GM18526 (cell line): ENCODE measurements around the gene HLA-DPA1.

Experiments used
- POLR2A ChIP-seq: IDR thresholded peaks from 3 replicates; pipeline ENCODE4 v1.6.1; 2011; ENCODE audit not compliant: insufficient read length; ENCODE audit errors: extremely low read depth

The HLA-DPA1 gene

DNA sequence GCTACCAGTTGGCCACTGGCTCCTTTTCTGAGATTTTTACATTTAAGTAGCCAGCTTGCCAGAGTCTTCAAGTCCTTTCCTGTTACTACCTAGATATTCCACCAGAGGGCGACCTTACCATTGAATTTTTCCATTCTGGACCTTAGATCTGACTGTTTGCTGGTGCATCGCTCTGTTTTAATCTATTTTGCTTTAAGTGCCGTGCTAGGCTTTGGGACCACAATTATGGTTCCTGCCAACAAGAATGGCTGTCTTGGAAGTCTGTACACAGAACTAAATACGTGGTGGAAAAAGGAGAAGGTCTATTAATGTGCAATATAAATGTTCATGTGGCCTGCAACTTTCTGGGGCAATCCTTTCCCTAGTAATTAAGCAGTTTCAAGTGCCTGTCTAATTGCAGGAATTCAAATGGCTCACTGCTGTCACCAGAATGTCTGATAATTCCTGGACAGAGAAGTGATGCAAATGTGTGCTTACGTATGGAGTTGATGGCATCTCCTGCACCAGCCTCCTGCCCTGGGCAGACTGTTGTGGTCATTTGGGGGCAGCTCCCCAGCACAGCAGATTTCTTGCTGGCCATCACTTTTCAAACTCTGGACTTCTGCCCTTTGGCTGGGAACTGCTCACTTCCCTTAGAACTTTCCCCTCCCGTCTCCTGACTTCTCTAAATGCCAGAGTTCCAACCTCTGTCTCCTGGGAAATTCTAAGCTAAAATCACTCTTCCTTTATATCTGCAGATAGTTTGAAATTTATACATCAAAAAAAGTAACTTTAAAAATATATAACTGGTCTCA lies 58.4 kb downstream of the HLA-DPA1 start:
- TF ChIP-seq POLR2A: no peak
